Tibial artery (tissue), 4 donors: ENCODE measurements around the gene ATF7.

Experiments used
- DNase-seq, 2 donors: peaks; one replicate each; pipeline ENCODE4 v3.0.0-alpha.2; 2019
- H3K27ac ChIP-seq, 2 donors: fragments of 200-600 bp; sonication (generic) in 1 of 2; 1 replicate in 1 of 2; 2 replicates in 1 of 2; pipeline ENCODE4 v1.5.1; 2018 to 2019; ENCODE audit warnings: mild to moderate bottlenecking in 1 of 2
- H3K27me3 ChIP-seq, 2 donors: fragments of 200-600 bp; sonication (generic) in 1 of 2; one replicate each; pipeline versions ENCODE4 v1.5.1 to v1.6.0; 2016 to 2019
- H3K36me3 ChIP-seq, 3 donors: fragments of 200-600 bp; sonication (generic) in 2 of 3; one replicate each; pipeline ENCODE4 v1.5.1; 2016 to 2019; ENCODE audit warnings: mild to moderate bottlenecking in 2 of 3
- H3K4me1 ChIP-seq, 4 donors: fragments of 200-600 bp; sonication (generic) in 2 of 4; 1 replicate in 3 of 4; 2 replicates in 1 of 4; pipeline ENCODE4 v1.5.1; 2016 to 2019
- H3K4me3 ChIP-seq, 2 donors: fragments of 200-600 bp; sonication (generic) in 1 of 2; 1 replicate in 1 of 2; 2 replicates in 1 of 2; pipeline ENCODE4 v1.5.1; 2018 to 2019; ENCODE audit warnings: mild to moderate bottlenecking in 2 of 2
- H3K9me3 ChIP-seq, 3 donors: fragments of 200-600 bp; sonication (generic) in 1 of 3; one replicate each; pipeline ENCODE4 v1.5.1; 2016 to 2019
- CTCF ChIP-seq, 2 experiments: fragments of 200-600 bp in 1 of 2; fragments of 450-650 bp in 1 of 2; IDR thresholded peaks; one replicate each; pipeline ENCODE4 v1.5.1; 2017 to 2019; ENCODE audit warnings: antibody characterized with exemption in 2 of 2, mild to moderate bottlenecking in 1 of 2, moderate library complexity in 1 of 2
- intact Hi-C: fragments of 100-400 bp; cut with DNase I; formaldehyde crosslinking; loops from one replicate; pipeline ENCODE4 v1.15.0; 2023; ENCODE audit warnings: low total_unique reads

Gene ATF7

GRCh38 chr12:53500776-53501614, 125.2 kb downstream of the ATF7 start, which contains the start of gene TARBP2:
TARBP2 (plus strand) TSS chr12:53501283; CDS start chr12:53501409, 126 bp downstream.
- Histone ChIP-seq H3K27me3 (no peaks in the 10 kb centered on the region), H3K27ac (peak within 1 kb of the TSS; percentile 96 to 98), H3K4me3 (peak within 1 kb of the TSS; percentile 70 to 76), H3K9me3 (no peaks in the 10 kb centered on the region), H3K36me3 (peaks cover 0 to 17% (median 3%) of the 10 kb centered on the region in 3 donors), H3K4me1 (peaks cover 0 to 55% (median 50%) of the 10 kb centered on the region in 4 donors)
- DNase-seq, result peak; percentile 99 to 100
- intact Hi-C loops, result loop anchor here (2.0 kb wide), 1 partner anchor 48 kb away; the partner anchor contains the start of gene PCBP2
- no peak for TF ChIP-seq CTCF (IDR thresholded peaks at IDR 0.05)

DNA sequence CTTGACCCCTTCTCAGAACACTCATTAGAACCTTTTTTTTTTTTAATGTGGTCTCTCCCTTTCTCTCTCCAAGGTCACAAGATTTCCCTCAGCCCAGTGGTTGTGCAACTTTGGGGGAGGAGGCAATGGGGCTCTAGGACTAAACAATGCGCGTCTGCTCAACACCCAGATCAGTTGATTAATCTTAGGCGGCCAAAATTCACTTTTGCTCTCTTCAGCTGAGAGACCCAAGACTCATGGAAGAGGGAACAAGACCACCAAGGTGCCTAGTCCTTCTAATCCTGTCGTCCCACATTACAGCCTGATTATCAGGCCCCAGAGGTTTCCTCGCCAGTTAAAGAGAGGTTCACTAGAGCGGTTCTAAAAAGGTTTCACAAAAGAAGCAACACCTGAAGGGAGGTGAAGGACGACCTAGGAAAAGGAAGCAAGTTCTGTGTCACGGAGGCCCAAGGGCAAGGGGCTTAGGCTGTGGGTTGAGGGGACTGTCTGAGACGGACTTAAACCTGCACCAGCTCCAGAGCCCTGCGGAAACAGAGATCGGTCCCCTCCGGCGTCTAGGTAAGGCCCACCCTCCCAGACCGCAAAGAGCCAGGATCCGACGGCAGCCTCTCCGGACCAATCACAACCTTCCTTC, 125.9 kb downstream of the ATF7 start:
- Histone ChIP-seq H3K9me3 (no peaks in the 10 kb centered on the region), H3K36me3 (peaks cover 0 to 10% (median 0%) of the 10 kb centered on the region in 3 donors), H3K4me1 (peaks cover 0 to 50% (median 43%) of the 10 kb centered on the region in 4 donors), H3K4me3 (peak overlapping the region; percentile 70 to 76), H3K27ac (peak overlapping the region; percentile 96 to 98), H3K27me3 (no peaks in the 10 kb centered on the region)
- intact Hi-C loops, result loop anchor here (2.0 kb wide), 1 partner anchor 47 kb away; the partner anchor contains the start of gene PCBP2
- DNase-seq, result peak; percentile 92
- no peak for TF ChIP-seq CTCF (IDR thresholded peaks at IDR 0.05)

GRCh38 chr12:53499266-53500141, 126.7 kb downstream of the ATF7 start, which contains the start of gene MAP3K12:
MAP3K12 (minus strand) TSS chr12:53499458; CDS start chr12:53487391, 12,067 bp downstream.
- H3K27ac ChIP-seq, result peak within 1 kb of the TSS; percentile 96 to 98
- H3K4me3 ChIP-seq, result peak within 1 kb of the TSS; percentile 70 to 76
- peaks cover 0 to 10% (median 0%) of the 10 kb centered on the region in 3 donors for H3K36me3 ChIP-seq
- H3K27me3 ChIP-seq, result no peaks in the 10 kb centered on the region
- H3K4me1 ChIP-seq, result peaks cover 0 to 43% (median 35%) of the 10 kb centered on the region in 4 donors
- no peaks in the 10 kb centered on the region for H3K9me3 ChIP-seq
- intact Hi-C loops, result loop anchor here (2.0 kb wide), 1 partner anchor 47 kb away; the partner anchor contains the start of gene PCBP2
- DNase-seq, result peak; percentile 80 to 90
- TF ChIP-seq CTCF (IDR thresholded peaks at IDR 0.05), result peak in 1 of 2 experiments; percentile 5

- DNase-seq, result no peak
- no peak for TF ChIP-seq CTCF (IDR thresholded peaks at IDR 0.05)
- H3K9me3 ChIP-seq, result no peaks in the 10 kb centered on the region
- H3K27me3 ChIP-seq, result no peaks in the 10 kb centered on the region
- no peak overlapping the region for H3K4me3 ChIP-seq
- H3K4me1 ChIP-seq, result peaks cover 0 to 50% (median 35%) of the 10 kb centered on the region in 4 donors
- peak overlapping the region; percentile 96 to 98 for H3K27ac ChIP-seq
- H3K36me3 ChIP-seq, result no peaks in the 10 kb centered on the region
- intact Hi-C loops, result no loop called here
Observed at GRCh38 chr12:53498235-53498630, 127.9 kb downstream of the ATF7 start.

DNA sequence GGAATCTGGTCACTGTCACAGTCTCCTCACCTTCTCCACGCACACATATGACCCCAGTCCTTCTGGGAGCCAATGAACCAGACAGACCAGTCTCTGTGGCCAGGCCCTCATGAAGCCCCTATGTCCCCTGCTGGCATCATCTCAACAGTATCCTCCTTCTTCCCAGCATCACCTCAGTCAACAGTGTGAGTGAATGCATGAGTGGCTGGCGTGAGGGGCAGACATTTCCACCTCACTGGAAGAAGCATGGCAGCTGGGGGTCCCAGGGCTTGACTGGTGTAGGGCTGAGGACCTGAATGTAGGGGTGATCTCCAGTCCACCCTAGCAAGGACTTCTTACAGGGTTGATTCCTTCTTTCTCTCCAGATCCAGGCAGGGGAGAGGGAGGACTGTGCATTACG, 128.7 kb downstream of the ATF7 start:
- no peak overlapping the region for H3K4me3 ChIP-seq
- H3K9me3 ChIP-seq, result no peaks in the 10 kb centered on the region
- DNase-seq, result no peak
- no peaks in the 10 kb centered on the region for H3K36me3 ChIP-seq
- H3K4me1 ChIP-seq, result peaks cover 0 to 47% (median 32%) of the 10 kb centered on the region in 4 donors
- no peaks in the 10 kb centered on the region for H3K27me3 ChIP-seq
- TF ChIP-seq CTCF (IDR thresholded peaks at IDR 0.05), result no peak
- intact Hi-C loops, result no loop called here
- H3K27ac ChIP-seq, result no peak overlapping the region
